Activated CD8-positive, alpha-beta memory T cell treated with anti-CD3 and anti-CD28 coated beads, Interleukin-2, amount 50 U/mL, for 24 hours (primary cell): Measurements from ENCODE around the gene FEM1B.

ENCODE experiments used
- DNase-seq: peaks from one replicate; pipeline ENCODE4 v3.0.0-alpha.2; 2020; ENCODE audit errors: extremely low read depth

The FEM1B gene

DNA sequence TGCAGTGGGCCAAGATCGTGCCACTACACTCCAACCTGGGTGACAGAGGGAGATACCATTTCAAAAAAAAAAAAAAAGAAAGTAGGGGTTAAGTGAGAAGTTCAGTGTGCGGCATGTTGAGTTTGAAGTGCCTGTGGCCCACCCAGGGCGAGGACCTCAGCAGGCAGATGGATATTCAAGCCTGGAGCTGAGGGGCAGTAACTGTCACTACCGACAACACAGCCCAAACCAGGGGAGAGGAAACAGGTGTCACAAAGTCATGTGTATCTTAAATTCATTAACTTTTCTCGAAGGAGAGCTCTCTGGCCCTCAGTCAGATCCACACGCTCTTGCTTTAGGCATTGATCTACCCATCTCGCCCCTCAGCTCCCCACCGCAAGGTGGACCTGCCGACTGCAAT, 45.3 kb downstream of the FEM1B start:
- DNase-seq, result no peak

DNA sequence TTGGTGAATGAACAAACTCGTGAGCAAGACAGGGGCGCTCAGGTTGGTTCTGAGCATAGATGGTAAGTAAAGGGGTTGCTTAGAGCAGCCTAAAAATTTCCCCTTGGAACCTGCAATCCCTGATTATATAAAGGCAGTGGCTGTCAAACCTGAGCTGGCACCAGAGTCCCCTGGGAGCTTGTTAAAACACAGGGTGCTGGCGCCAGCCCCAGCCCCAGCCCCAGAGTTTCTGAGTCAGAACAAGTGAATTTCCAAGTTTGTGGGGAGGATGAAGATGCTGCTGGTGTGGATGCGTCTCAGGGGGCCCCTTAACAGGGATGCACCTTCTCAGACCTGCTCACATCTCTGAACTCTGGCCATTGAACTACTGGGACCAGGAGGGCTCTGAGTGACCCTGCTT, 48.2 kb downstream of the FEM1B start:
- no peak for DNase-seq

DNA sequence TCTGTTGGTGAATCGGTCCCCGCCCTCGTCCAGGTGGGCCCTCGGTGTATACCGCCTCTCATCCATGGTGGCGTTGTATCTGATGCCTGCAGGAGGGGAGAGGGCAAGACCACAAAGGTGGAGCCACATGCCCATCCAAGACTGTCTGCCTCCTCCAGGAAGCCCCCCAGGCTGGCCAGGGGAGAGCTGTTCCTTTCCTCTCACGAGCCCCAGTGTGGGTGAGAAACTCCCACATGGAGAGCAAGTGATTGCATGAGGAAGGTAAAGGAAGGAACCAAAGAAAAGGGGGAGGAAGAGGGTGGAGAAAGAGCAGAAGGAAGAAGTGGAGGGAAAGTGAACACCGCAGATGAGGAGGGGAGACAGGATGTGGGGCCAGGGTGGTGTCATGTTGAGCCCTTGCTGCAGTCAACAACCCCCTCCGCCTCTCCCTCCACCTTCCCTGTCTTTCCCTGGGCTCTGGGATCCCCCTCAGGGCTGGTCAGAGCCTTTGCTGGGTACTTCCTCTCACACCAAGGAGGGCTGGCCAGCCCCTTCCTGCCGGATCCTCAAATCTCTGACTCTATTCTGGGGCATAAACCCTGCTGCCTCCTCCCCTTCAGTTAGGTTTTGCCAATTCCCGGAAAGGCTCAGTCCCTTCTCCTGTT, 49.3 kb downstream of the FEM1B start:
- DNase-seq, result no peak

DNA sequence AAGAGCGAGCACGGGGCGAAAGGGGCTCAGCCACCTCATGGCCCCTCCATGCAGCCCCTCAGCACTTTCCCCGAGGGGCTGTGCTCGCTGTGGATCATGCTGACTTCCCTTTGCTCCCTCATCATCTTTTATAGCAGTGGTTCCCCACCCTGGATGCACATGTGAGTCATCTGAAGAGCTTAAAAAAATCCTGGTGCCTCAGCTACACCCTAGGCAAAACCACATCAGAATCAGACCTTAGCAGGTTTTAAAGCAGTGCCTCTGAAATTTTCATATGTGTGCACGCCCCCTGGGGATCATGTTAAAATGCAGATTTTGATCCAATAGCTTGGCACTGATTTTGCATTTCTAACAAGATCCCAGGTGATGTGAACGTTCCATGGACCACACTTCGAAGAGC, 50.9 kb downstream of the FEM1B start:
- DNase-seq, result no peak

DNA sequence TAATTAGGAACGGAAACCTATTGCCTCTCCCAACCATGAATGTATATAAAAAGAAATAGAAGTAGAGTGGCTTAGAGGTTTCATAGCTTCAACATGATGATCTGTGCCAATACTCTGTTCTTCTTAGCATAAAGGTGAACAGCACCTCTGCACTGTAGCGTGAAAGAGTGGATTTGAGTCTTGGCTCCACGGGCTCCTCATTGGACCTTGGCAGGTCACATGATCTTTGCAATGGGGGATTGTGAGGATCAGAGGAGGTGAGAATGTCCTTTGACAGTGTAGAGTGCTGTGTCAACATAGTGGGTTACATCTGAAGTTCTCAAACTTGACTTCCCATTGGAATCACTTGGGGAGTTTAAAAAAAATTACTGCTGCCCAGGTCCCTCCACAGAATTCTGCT, 51.4 kb downstream of the FEM1B start:
- no peak for DNase-seq

DNA sequence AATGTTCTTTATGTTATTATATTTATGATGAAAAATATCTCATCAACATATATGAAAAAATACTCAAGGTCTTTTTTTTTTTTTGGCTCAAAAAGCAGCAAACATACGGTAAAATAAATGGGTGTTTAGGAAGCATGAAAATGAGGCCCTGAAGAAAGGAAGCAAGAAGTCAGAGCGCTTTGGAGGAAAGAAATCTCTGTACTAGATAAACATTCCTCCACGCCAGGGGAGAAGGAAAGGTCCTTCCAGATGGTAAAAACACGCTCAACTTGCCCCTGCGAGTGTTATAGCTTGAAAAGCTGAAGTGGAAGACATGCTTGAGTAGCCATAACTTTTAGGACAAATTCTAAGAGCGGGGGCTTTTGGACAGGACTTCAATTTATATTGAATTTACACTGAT, 52.9 kb downstream of the FEM1B start:
- DNase-seq, result no peak

DNA sequence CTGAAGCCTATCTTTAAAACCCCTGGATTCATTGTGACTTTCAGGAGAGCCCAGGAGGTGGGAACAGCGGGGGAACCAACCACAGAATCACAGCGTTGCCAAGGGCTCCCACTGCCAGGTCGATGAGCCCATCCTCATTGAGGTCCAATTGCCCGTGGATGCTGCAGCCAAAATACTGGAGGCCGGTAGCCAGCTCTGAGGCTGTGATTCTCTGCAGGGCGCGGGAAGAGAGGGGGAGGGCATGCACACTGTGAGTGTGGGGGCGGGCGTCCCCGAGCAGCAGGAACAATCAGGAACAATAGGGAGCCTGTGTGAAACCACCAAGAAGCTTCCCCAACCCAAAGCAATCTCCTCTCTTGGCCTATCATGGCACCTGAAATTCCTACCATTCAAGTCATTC, 53.4 kb downstream of the FEM1B start:
- no peak for DNase-seq

DNA sequence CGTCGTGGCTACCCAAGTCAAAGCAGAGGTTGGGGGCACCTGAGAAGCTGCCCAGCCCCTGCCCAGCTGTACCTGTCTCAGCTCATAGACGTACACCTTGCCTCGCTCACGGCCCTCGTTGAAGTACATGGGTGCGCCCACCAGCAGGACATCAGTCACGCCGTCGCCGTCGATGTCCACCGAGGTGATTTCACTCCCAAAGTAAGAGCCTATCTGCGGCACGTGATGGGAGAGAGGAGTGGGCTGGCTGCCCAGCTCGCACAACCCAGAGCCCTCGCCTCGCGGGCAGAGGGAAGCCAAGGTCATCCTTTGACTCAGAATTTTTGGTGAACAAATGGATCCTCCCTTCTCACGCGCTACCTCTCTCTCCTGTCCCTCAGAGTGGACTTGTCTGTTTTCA, 54.7 kb downstream of the FEM1B start:
- DNase-seq, result no peak

DNA sequence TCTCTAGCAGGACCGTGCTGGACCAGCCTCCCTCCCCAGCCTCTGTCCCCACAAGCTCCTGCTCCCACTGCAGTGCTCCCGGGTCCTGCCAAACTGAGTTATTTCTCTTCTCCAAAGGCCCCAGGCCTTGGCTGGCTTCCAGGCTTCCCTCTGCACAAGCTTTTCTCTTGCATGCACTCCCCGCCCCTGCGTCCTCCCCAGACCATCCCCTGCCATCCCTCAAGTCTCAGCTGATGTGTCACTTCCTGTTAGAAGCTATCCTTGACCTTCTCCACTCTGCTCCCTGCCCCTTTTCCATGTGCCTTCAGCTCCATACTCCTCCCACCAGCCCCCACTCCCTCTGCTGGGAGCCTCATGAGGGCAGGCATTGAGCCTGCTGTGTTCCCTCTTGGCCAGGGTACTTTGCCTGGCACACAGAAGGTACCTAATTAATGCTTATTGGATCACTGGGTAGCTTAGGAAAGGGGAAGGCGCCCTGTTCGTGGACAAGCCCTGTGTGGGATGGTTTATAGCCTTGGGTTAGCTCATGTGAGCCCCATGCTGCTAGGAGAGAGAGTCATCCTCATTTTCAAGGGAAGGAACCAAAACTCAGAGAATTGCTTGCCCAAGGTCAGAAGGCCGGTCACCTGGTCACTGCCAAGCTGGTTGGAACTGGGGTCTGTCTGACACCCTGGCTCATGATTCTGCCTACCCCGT, 56.4 kb downstream of the FEM1B start:
- DNase-seq, result no peak

DNA sequence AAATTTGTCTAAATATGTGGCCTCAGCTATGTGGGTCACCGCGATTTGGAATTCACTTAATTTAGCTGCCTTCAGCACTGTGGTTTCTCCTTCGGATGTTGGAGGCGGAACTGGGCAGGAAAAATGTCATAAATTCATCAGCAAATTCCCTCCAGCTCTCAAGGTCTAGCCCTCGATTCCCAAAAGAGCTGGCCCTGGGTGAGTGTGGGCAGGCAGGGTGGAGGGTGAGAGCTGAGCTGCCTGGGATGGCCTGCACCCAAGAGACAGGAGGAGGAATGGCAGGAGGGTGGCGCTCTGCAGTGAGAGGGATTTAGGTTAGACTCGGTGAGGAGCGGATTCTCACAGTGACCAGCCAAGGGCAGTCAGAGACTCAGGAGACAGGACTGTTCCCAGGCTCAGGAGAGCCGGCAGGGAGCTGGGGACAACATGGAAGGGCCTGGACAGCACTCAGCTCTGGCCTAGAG, 57.1 kb downstream of the FEM1B start:
- no peak for DNase-seq

DNA sequence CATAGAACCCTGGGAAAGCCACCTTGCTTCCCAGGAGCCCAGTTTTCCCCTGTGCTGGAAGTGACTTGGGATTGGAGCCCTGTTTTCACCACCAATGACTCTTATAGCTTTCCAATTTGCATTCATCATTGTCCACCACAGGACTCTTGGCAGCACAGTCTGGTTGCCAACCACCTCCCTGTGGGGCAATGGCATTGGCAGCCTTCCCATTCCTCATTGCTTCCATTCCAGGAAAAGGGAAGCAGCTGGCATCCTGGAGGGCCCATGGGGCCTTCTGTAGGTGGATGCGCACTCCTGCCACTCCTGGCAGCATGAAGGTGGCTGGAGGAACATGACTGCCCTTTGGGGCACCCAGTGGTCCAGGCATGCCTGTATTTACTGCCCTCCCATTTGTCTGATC, 57.7 kb downstream of the FEM1B start:
- no peak for DNase-seq

DNA sequence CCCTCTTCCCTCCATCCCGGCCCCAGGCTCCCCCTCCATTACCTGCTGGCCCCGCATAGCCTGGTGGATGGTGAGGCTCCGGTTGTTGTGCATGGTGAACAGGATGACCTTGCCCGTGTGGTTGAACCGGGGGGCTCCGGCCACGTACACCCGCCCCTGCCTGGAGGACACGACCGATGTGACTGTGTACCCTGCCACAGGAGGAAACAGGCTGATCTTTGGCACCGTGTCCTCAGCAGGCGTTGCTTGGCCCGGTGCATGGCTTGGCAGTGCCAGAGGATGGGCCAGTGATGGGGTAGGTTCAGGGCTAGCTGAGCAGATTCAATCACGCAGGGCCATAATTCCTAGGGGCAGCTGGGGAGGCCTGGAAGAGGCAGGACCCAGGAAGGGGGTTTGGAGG, 58.1 kb downstream of the FEM1B start:
- no peak for DNase-seq

DNA sequence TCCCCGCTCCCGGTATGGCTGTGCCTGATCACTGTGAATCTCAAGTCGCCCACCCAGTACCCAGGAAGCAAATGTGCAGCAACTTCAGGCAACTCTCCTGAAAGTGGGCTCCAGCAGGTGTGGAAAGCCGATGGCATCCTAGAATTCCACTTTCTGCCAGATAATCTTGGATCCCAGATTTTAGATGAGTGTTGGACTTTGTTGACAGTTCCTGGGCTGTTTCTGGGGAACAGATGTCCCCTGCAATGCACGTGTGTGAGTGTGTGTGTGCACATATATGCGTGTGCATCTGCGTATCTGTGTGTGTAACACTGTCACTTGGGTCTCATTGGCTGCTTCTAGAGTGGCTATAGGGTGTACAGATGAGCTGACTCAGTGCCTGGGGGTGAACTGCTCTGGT, 59.0 kb downstream of the FEM1B start:
- DNase-seq, result no peak

DNA sequence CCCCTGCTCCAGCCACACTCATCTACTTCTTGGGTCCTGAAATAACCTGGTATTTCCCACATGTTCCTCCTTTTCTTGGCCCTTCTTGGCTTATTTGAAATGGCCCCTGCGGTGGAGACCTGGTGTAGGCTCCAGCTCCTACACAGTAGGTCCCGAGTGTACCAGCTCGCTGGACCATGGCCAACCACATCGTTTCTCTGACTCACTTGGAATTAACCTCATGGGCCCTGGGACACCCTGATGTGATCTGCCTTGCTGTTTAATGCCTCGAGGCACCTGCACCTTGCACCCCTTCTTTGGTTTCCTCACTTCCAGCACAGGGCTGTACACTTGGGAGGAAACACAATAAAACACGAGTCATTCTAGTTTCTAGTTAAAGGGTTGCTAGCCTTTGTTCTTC, 60.3 kb downstream of the FEM1B start:
- no peak for DNase-seq

DNA sequence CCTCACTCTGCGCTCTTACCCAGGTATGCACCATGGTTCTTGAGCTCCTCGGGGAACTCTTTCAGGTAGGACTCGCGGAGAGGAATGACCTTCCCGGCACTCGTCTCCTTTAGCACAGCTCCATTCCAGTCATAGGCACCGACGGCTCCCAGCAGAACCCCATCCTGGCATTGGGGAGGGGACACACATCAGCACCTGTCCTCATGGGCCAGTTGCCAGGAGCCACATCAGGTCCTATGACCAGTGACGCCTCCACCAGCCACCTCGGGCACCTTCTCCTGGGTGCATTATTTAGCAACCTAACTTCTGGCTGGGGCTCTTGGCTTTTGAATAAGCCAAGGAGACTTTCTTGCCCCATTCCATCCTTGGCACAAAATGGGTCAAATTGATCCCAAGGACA, 61.9 kb downstream of the FEM1B start:
- DNase-seq, result no peak

DNA sequence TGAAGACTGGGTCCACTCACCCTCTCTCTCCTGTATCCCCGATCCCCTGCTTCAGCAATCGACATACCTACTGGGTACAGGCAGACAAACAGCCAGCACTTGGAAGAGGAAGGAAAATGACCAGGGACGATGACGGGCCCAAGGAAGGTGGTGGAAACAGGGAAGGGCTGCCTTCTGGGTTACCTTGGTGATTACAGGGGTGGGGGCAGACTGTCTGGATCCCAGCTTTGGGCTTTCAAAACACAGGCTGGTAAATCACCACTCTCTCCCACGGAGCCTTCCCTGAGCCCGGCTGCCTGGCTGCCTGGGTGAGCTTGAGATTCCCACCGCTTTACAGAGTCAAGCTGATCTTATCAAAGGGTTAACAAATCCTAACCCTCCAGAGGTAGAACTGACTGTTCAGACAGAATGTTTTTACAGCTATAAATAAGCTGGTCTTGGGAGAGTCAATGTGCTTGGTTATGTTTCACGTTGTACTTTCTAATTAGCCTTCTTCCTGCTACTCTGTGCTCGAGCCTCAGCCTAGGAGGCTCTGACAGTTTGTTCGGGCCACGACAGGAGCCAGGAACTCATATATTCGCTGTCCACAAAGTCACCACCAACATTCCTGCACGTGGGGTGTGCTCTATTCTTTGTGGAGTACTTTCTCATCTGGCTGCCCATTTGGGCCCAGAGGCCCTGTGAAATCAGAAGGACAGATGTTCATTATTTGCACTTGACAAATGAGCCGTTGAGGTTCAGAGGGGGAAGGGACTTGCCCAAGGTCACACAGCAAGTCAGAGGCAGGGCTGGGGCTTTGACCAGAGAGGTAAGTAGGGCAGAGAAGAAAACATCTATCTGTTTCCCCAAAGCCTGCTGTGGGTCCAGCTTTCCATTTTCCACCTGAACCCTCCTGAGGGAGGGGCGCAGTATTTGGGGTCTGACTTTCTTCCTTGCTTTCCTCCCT, 63.5 kb downstream of the FEM1B start:
- DNase-seq, result no peak

DNA sequence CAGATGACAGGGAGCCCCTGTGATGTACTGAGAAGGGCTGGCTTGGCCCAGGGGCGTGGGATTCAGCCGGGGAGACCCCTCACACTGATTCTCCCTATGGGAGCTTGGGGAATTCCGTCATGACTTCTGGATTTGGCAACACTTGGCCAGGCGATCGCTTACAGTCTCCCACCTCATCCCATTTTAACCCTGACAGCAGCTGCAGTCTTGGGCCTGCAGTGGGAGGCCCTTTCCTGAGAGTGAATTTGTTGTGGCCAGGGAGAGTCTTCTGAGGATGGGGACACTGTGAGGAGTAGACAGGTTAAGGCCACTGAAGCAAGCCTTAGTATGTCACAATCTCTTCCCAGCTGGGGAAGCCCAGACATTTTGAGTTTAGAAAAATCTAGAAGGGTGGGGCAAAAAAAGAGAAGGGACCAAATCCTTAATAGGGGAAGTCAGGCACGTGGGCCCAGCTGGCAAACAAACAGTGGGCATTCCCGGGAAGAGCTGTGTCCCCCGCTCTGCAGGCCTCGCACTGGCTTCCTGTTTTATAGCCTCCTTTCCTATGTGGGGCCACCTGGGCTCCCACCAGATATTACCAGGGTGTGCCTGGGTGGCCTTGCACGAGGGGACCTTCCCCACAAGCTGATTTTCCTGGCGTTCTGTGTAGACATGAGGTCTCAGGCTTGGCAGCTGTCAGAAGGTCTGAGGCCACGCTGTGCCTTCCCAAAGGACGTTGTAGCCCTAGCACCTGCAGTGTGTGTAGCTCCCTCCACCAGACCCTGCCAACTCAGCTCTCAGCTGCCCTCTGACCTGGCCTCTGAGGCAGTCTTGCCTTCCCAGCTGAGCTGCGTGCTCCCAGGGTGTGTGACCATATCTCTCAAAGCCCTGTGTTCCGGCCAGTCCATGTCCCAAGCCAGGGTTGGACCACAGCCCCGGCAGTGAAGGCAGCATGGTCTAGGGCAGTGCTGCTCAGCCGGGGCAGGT, 64.5 kb downstream of the FEM1B start:
- DNase-seq, result no peak

DNA sequence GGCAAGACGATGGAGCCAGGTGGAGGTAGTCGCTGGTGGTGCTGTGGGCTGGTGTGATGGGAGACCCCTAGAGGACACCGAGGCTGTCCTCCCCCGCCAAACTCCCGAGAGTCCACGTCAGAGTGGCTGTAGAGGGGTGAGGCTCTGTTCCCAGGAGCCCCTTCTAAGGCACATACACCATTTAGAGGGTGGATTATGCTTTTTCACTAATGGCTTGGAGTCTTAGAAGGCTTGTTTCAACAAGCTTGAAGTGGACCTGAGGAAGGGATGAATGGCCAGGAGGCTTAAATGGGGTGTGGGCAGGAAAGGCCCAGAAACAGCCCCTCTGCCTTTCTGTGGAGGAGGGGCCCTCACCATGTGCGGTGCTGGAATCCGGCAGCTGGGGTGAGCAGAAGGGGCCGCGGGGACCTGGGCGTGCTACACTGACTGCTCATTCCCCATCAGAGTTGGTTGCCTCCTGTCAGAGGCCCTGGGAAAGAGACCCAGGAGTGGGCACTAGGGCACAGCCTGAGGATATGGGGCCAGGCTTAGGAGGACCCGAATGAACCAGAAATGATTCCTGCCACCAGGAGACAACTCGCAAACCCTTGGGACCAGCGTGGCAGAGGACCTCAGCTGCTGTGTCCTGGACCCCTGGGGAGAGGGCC, 66.2 kb downstream of the FEM1B start:
- DNase-seq, result no peak

DNA sequence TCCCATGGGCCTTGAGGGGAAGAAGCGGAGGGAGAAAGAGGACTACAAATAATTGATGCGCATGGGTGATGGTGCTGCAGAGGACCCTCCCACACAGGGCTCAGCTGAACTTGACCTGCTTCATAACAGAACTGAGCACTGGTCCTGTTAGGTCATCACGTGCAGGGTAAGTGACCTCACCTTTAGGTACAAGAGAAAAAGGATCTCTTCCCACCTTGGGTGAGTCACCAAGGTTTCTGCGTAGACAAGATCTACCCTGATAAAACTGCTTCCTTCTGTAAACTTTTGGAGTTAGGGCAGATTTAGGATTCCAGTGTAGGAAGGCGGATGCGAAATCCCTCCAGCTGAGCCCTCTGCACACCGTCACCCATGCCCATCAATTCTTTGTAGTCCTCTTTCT, 67.1 kb downstream of the FEM1B start:
- no peak for DNase-seq
